ENCODE data around the gene CDH26. TPM values are rescaled to one million over a fixed set of nuclear protein-coding genes. Genes with fewer than 3 reads are reported as not detected.

Gene CDH26
- total and polyA plus RNA-seq, 2 donors from 2014 or later, result 0.47 to 2.4 TPM

GRCh38 chr20:59987135-59987534, 28.9 kb downstream of the CDH26 start:
- DNase-seq (no peak), FAIRE-seq (no peak)
- Histone ChIP-seq H3K36me3 (ENCODE audit: control insufficient read depth in 2 of 3, insufficient read depth in 3 of 3, low read length in 3 of 3) (no peaks in the 10 kb centered on the region), H3K9me3 (ENCODE audit: control insufficient read depth in 2 of 3, insufficient read depth in 1 of 3, low read length in 3 of 3) (no peaks in the 10 kb centered on the region), H3K4me1 (ENCODE audit: control insufficient read depth in 2 of 3, insufficient read depth in 2 of 3, low read depth in 1 of 3, low read length in 3 of 3) (no peaks in the 10 kb centered on the region), H3K4me3 (ENCODE audit: low read length in 3 of 3) (no peak overlapping the region), H3K9ac (ENCODE audit: low read length in 3 of 3) (no peak overlapping the region), H3K27ac (ENCODE audit: low read depth in 2 of 2, low read length in 2 of 2) (no peak overlapping the region), H3K27me3 (ENCODE audit: control insufficient read depth, insufficient read depth, low read length) (no peaks in the 10 kb centered on the region)
- intact Hi-C loops (cut with DNase I), result no loop called here
- no peak for TF ChIP-seq CTCF (IDR thresholded peaks at IDR 0.05; ENCODE audit: borderline replicate concordance, extremely low read depth, insufficient read depth)

DNA sequence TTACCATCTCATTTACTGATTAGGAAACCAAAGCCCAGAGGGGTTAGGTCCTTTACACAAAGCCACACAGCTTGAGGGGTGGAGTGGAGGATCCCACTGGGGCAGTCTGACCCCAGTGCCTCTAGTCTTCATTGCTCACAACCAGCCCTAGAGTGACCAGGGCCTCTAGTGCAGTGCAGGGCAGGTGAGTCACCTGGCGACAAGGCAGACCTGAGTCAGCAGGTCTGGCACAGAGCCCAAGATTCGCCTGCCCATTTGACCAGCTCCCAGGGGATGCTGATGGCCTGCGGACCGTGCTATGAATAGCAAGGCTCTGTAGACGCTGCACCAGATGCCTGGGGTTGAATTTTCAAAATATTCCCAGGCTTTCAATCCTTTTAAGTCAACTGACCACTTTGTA, 29.9 kb downstream of the CDH26 start:
- DNase-seq (peak in 1 of 5 donors; percentile 93), FAIRE-seq (no peak)
- H3K4me1 ChIP-seq (ENCODE audit: control insufficient read depth in 2 of 3, insufficient read depth in 2 of 3, low read depth in 1 of 3, low read length in 3 of 3), result no peaks in the 10 kb centered on the region
- no peak for TF ChIP-seq CTCF (IDR thresholded peaks at IDR 0.05; ENCODE audit: borderline replicate concordance, extremely low read depth, insufficient read depth)
- H3K27me3 ChIP-seq (ENCODE audit: control insufficient read depth, insufficient read depth, low read length), result no peaks in the 10 kb centered on the region
- intact Hi-C loops (cut with DNase I), result no loop called here
- H3K27ac ChIP-seq (ENCODE audit: low read depth in 2 of 2, low read length in 2 of 2), result no peak overlapping the region
- H3K4me3 ChIP-seq (ENCODE audit: low read length in 3 of 3), result no peak overlapping the region
- H3K9ac ChIP-seq (ENCODE audit: low read length in 3 of 3), result no peak overlapping the region
- no peaks in the 10 kb centered on the region for H3K9me3 ChIP-seq (ENCODE audit: control insufficient read depth in 2 of 3, insufficient read depth in 1 of 3, low read length in 3 of 3)
- H3K36me3 ChIP-seq (ENCODE audit: control insufficient read depth in 2 of 3, insufficient read depth in 3 of 3, low read length in 3 of 3), result no peaks in the 10 kb centered on the region

GRCh38 chr20:59992526-59993084, 34.4 kb downstream of the CDH26 start:
- TF ChIP-seq CTCF (IDR thresholded peaks at IDR 0.05; ENCODE audit: borderline replicate concordance, extremely low read depth, insufficient read depth), result no peak

More at GRCh38 chr20:59992526-59993084, 34.4 kb downstream of the CDH26 start:
- no peaks in the 10 kb centered on the region for H3K4me1 ChIP-seq (ENCODE audit: control insufficient read depth in 2 of 3, insufficient read depth in 2 of 3, low read depth in 1 of 3, low read length in 3 of 3)
- DNase-seq, result peak in 1 of 5 donors; percentile 35
- H3K27ac ChIP-seq (ENCODE audit: low read depth in 2 of 2, low read length in 2 of 2), result no peak overlapping the region
- no peak overlapping the region for H3K4me3 ChIP-seq (ENCODE audit: low read length in 3 of 3)
- H3K9me3 ChIP-seq (ENCODE audit: control insufficient read depth in 2 of 3, insufficient read depth in 1 of 3, low read length in 3 of 3), result no peaks in the 10 kb centered on the region
- intact Hi-C loops (cut with DNase I), result no loop called here
- no peaks in the 10 kb centered on the region for H3K36me3 ChIP-seq (ENCODE audit: control insufficient read depth in 2 of 3, insufficient read depth in 3 of 3, low read length in 3 of 3)
- H3K27me3 ChIP-seq (ENCODE audit: control insufficient read depth, insufficient read depth, low read length), result no peaks in the 10 kb centered on the region
- no peak overlapping the region for H3K9ac ChIP-seq (ENCODE audit: low read length in 3 of 3)
- FAIRE-seq, result no peak

All from kidney (tissue), 14 donors.